Right kidney (tissue), 9 donors: ENCODE data around the gene TMEM252.

Source experiments
- DNase-seq: peaks from one replicate; pipeline ENCODE4 v3.0.0-alpha.2; 2016
- long read RNA-seq, 8 donors: transcript quantifications; one replicate each; lab custom pipeline, GENCODE V29; 2026

Gene TMEM252
- long read RNA-seq, donor 1, partial matches to known transcripts, result 0 of 4 reads
- long read RNA-seq, donor 1, other reads (novel, unspliced or antisense), result 0 of 4 reads
- long read RNA-seq, donor 2, result 0 reads
- long read RNA-seq, donor 3, partial matches to known transcripts, result 0 of 4 reads
- long read RNA-seq, donor 3, other reads (novel, unspliced or antisense), result 0 of 4 reads
- long read RNA-seq, donor 4, partial matches to known transcripts, result 0 of 1 reads
- long read RNA-seq, donor 4, other reads (novel, unspliced or antisense), result 0 of 1 reads
- long read RNA-seq, donor 5, partial matches to known transcripts, result 0 of 2 reads
- long read RNA-seq, donor 5, other reads (novel, unspliced or antisense), result 0 of 2 reads
- long read RNA-seq, donor 6, partial matches to known transcripts, result 0 of 4 reads
- long read RNA-seq, donor 6, other reads (novel, unspliced or antisense), result 0 of 4 reads
- long read RNA-seq, donor 7, partial matches to known transcripts, result 0 of 2 reads
- long read RNA-seq, donor 7, other reads (novel, unspliced or antisense), result 0 of 2 reads
- long read RNA-seq, donor 8, partial matches to known transcripts, result 0 of 2 reads
- long read RNA-seq, donor 8, other reads (novel, unspliced or antisense), result 0 of 2 reads

GRCh38 chr9:68540712-68541535, at the start of gene TMEM252:
TMEM252 (minus strand) TSS chr9:68540883; CDS start chr9:68540814, 69 bp downstream.
- DNase-seq, result peak; percentile 43

GRCh38 chr9:68585034-68585761, 44.5 kb upstream of the TMEM252 start:
- DNase-seq, result no peak

- DNase-seq, result peak; percentile 68
These were observed 43.7 kb upstream of the TMEM252 start for GRCh38 chr9:68584189-68585033.

- no peak for DNase-seq
These were observed 41.0 kb upstream of the TMEM252 start for GRCh38 chr9:68581696-68582095.

GRCh38 chr9:68577774-68578591, 37.3 kb upstream of the TMEM252 start:
- no peak for DNase-seq

GRCh38 chr9:68575817-68576216, 35.1 kb upstream of the TMEM252 start:
- DNase-seq, result no peak

GRCh38 chr9:68574150-68574549, 33.5 kb upstream of the TMEM252 start:
- DNase-seq, result no peak

GRCh38 chr9:68567565-68567964, 26.9 kb upstream of the TMEM252 start:
- DNase-seq, result no peak

- no peak for DNase-seq
These were observed 21.8 kb upstream of the TMEM252 start for GRCh38 chr9:68562461-68562860.

GRCh38 chr9:68560071-68560844, 19.6 kb upstream of the TMEM252 start:
- DNase-seq, result no peak

GRCh38 chr9:68558545-68558944, 17.9 kb upstream of the TMEM252 start:
- no peak for DNase-seq

GRCh38 chr9:68555437-68556150, 14.9 kb upstream of the TMEM252 start:
- DNase-seq, result no peak

GRCh38 chr9:68552700-68553476, 12.2 kb upstream of the TMEM252 start:
- no peak for DNase-seq

- no peak for DNase-seq
These were observed 10.5 kb upstream of the TMEM252 start for GRCh38 chr9:68551191-68551590.

GRCh38 chr9:68548241-68548640, 7.6 kb upstream of the TMEM252 start:
- DNase-seq, result no peak

GRCh38 chr9:68547417-68547816, 6.7 kb upstream of the TMEM252 start:
- DNase-seq, result no peak

GRCh38 chr9:68546596-68547390, 6.1 kb upstream of the TMEM252 start:
- DNase-seq, result peak; percentile 65
